ENCODE data around the gene LRCH1.

The LRCH1 gene

DNA sequence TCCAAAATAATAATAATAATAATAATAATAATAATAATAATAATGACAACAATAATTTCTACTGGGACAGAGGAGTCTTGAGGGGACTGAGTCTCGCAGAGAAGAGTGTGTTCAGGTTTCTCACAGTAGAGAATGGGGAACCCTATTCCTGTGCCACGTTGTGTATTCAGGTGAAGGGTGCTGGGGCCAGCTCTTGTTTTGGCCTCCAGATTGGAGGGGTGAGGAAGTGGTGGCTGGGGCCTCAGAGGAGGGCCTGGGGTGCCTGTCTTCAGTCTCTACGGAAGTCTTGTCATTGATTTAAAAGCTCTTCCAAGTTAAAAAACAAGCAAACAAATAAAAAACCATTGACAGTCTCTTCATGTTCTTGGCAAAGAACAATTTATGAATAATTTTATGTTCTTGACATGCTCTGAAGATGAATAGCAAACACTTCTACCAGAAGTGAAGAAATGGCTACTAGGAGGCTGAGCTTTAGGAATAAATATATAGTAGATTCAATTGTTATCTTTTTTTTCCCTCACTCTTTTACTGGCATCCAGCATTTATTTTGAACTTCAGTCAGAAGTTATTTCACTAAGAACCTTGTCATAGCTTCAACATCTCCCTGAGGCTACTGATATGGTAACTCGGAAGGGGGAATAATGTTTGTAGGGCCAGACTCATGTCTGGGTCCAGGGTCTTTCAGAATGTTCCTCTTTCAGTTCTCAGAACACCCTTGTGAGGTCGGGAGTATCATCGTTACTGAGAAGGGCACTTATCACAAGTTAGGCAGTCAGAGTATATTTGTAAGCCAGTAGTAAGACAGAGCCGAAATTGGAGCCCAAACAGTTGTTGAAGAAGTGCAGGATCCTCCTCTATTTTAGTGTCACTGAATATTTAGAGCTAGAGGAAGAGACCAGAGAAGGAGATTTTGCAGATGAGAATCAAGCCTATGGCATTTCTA lies 13.1 kb downstream of the LRCH1 start:
- DNase-seq, result no peak

- no peak for DNase-seq
These were observed 14.7 kb downstream of the LRCH1 start for GRCh38 chr13:46567671-46568070.

- DNase-seq, result no peak
These were observed 16.5 kb downstream of the LRCH1 start for GRCh38 chr13:46569456-46569855.

DNA sequence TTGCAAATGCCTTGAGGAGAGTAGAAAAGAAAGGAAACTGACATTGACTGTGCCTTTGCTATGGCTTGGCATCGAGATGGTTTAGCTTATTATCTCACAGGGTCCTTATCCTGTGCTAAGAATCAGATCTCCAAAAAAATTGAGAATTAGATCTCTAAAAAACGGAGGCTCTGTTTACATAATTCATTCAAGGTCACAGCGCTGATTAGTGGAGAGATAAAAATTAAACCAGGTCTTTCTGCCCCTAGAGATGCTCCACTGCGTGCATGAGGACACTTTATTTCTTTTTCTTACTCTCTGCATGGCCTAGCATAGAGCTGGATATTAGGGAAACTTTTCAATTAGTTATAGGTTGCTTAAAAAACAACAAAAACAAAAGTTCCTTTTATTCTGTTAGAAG lies 17.3 kb downstream of the LRCH1 start:
- no peak for DNase-seq

DNA sequence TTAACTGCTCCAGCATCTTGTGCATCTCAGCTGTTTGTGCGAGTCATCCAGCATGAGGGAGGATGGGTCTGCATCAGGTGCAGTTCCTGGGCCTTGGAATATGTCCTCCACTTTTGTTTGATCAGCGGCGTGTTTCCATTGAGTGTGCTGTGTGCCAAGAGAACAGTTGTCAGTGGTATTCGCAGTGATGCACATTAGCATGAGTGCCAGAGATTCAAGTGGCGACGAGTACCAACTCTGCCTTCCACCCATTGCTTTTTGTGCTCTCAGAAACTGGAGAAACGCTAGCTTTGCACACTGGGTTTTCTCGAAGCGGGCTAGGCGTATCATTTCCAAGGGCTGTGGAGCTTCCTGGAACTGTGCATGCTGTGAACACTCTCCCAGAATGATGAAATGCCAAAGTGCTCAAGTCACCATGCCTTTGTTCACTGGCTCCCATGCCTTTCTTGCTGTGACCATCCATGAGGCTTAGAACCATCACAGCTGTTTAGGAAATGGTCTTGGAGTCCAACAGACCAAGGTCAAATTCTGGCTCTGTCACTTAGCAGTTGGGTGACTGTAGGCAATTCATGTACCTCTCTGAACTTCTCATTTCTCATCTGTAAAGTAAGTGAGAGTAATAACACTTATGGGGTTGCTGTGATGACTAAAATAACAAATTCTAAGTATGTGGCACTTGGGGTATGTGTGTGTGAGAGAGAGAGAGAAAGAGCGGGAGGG lies 18.4 kb downstream of the LRCH1 start:
- DNase-seq, result no peak

- no peak for DNase-seq
These were observed 19.1 kb downstream of the LRCH1 start for GRCh38 chr13:46571909-46572595.

DNA sequence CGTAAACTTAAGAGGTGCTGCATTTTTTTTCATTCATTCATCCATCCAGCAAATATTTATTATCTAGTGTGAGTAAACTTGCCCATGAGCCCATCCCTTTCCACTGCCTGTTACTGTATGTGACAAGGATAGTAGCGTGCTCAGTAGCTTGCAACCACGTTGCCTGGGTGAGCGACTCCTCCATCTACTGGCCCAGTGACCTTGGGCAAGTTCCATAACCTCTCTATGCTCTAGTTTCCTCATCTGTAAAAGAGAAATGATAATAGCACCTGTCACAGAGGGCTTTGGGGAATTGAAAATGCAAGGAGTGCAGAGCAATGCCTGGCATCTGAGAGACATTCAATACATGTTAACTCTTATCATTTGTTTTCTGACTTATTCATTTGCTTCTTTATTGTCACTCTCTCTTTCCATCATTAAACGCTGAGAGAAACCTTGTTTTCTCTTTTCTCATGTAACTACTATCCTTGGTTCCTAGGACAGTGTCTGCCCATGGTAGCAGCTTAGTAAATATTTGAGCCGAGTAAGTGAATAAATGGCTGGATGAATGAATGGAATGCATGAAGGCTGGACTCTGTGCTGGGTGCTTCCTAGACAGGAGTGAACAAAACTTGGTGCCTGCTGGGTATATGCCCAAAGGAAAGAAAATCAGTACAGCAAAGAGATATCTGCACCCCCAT lies 19.9 kb downstream of the LRCH1 start:
- no peak for DNase-seq

- no peak for DNase-seq
These were observed 22.4 kb downstream of the LRCH1 start for GRCh38 chr13:46575301-46575771.

GRCh38 chr13:46575818-46576221 lies 22.9 kb downstream of the LRCH1 start:
- DNase-seq, result no peak

- no peak for DNase-seq
These were observed 23.8 kb downstream of the LRCH1 start for GRCh38 chr13:46576762-46577161.

GRCh38 chr13:46577696-46578589 lies 25.0 kb downstream of the LRCH1 start:
- DNase-seq, result no peak

DNA sequence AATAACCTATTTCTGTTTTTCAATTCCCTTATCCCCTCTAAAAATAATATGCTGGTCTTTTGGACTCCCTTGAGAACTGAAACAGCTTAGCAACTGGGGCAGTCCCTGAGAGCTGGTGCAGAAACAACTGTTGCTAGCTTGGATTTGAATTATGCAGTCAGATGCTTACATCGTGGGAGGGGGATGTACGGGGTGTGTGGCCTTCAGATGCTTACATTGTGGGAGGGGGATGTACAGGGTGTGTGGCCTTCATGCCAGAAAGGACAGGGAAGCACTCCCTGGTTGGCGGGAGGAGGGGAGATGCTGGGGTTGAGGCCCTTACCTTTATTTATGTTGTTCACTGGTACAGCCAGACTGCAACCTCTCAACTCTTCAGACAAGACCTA lies 25.6 kb downstream of the LRCH1 start:
- no peak for DNase-seq

DNA sequence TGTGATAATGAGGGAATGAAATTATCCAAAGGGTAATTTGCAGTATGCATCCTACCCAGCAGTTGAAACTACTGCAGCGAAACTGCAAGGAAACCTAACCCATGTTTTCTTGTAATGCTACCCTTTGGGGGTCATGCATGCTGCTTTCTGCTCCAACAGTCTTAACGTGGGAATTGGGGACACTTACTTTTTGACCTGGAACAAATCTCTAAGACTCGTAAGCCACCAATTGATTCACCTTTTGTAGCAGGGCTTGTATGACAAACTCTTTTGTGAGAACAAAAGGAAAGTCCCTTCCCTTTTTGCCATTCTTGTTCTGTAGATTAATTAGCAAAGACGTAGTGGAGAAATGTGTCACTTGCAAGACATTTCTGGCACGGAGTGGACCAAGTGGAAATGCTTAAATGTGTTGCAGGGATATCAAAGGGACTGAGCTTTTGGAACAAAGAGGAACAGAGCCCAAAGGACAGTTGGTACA lies 27.4 kb downstream of the LRCH1 start:
- DNase-seq, result no peak

GRCh38 chr13:46582190-46582589 lies 29.2 kb downstream of the LRCH1 start:
- DNase-seq, result no peak

DNA sequence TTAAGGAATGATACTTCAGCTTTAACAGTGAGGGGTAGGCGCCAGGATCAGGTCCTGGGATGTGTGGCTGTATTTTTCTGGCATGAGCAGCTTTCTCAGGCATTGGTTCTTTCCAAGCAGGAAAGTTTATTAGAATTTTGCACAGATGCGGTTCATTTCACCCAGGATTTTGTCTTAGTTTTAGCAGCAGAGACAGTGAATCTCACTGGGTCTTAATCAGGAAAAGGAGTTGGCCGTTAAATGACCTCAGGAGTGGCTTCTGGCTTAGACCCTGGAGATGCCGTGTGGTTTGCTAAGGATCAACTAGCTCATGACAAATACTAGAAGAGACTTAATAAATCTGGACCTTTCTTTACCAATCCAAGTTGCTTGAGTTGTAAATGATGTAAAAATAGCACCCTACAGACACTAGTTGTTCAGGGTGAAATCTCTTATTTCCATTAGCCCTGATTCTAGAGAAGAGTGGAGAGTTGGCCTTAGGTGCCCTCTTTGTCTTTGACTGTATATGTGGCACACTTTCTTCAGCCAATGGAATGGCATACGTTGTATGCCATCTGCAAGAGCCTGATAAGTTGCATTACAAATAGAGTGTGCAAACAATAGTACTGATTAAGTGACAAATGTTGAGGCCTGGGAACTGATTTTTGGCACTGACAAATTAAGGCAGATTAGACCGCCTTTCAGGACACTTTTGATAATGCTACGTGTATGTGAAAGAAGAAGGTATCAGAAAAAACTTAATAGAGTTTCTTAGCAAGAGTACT lies 34.0 kb downstream of the LRCH1 start:
- no peak for DNase-seq

- no peak for DNase-seq
These were observed 34.9 kb downstream of the LRCH1 start for GRCh38 chr13:46587807-46588418.

DNA sequence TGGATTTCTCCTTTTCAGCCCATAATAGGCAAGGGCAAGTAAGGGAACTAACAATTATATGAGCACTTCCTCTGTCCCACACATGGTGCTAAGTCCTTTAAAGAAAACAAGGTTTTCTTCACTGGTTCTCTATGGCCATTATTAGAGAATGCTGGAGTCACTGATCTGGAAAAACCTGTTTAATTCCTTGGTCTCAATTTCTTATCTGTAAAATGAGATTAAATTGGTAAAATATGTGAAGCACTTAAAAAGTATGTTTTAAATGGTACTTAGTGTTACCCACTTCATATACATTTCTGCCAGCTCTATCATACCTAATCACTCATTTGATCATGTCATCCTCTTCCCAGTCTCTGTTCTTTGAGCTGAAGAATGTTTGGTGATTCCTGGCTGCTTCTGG lies 39.4 kb downstream of the LRCH1 start:
- DNase-seq, result no peak

DNA sequence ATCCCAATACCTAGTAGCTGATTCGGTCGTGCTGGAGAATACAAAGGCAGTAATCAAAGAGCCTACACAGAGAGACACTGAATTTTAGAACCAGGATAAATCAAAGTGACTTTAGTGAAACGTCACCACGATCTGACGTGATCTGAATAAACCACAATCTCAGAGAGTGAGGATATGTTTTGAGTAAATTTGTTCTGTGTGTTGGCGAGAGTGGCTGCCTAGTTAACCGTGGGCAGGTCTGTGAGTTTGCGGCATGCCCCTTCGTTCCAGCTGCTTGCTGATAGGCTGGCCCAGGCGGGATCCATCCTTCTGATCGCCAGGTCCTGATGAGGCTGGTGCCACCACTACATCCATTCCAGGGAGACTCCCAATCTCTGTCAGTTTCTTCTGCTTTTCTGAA lies 40.4 kb downstream of the LRCH1 start:
- no peak for DNase-seq

- no peak for DNase-seq
These were observed 41.6 kb downstream of the LRCH1 start for GRCh38 chr13:46594374-46595078.

Data from activated gamma-delta T cell (primary cell).